Hypothalamus (tissue), 51 donors: ENCODE measurements around the gene M1AP.

Experiments
- DNase-seq, 51 donors: peaks; one replicate each; lab custom pipeline; 2025; lab: John Stamatoyannopoulos, UW

Gene M1AP

GRCh38 chr2:74551942-74552913, 95.9 kb downstream of the M1AP start:
- no peak for DNase-seq

- no peak for DNase-seq
These were observed 96.6 kb downstream of the M1AP start for GRCh38 chr2:74551530-74551929.

GRCh38 chr2:74550231-74550630, 97.9 kb downstream of the M1AP start:
- DNase-seq, result no peak

DNA sequence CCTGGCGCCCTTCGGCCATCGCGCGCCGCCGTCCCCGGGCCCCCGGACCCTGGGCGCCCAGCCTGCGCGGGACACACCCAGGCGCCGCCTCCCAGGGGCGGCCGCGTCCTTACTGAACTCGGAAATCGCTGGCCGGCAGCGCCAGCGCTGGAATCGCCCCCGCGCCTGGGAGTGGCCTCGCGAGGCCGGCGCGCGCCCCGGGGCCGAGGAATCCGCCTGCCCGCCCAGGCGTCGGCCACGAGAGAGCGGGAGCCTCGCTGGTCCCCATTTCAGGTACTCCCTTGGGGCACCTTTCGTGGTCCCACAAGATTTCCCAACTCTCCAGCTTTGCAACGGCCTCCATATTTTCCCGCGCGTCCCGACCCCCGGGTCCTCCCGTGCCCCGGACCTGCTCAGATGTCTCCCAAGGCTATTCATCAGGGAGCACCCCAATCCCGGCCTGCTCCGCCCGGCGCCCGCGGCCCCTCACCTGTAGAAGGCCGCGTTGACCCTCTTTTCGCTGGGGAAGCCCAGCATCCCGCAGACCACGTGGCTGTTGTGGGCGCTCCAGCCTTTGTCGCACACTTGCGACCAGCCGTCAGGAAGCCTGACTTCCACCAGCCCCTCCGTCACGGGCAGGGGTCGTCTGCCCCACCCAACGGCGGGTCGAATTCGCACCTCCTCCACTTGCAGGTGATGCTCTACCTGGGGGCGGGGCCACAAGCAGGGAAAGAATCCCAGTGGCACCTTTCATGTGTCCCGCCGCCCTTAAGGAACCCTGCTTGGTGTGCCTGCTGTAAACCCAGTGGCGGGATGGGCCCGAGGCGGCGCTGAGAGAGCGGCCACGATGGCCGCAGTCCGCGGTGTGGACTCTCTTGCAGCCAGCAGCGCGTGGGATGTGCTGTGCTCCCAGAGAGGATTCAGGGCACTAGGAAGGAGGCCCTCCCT, 99.0 kb downstream of the M1AP start:
- DNase-seq, result peak in 13 of 51 donors; percentile 5 to 36 (median 22)

- DNase-seq, result no peak
These were observed 99.7 kb downstream of the M1AP start for GRCh38 chr2:74548285-74548899.

GRCh38 chr2:74546004-74546403, 102.1 kb downstream of the M1AP start:
- no peak for DNase-seq

DNA sequence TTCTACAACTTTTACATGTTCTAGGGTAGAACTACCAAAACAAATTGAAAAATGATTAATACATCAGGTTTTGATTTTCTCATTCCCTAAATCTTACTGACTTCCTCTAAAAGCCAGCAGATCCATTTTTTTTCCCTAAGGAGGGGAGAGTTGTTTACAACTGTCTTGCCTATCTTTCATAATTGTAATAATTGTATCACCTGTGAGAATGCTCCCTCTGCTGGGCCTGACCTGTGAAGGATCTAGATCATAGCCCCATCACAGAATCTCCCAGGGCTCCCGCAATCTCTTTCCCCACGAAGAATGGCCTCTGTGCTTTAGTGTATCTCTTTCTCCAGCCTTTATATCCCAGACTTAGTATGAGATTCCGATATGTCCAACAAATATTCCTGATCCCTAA, 103.5 kb downstream of the M1AP start:
- no peak for DNase-seq

- DNase-seq, result no peak
These were observed 105.2 kb downstream of the M1AP start for GRCh38 chr2:74542978-74543377.

DNA sequence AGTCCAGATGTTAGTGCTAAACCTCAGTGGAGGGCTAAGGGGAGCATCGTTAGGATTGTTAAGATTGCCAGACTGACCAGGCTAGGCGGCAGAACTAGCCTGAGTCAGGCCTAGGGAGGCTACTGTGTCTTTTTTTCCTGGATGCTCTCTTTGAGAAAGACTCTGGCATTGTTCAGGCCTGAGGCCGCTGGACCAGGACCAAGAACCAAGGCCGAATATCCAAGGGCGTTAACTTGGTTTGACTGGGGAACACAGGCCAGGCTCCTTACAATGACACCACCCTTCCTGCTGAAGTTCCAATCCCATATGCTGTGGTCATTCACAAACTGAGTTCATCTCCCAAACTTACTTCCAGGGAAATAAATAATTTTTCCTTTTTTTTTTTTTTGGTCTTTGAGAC, 107.8 kb downstream of the M1AP start:
- DNase-seq, result no peak

- DNase-seq, result no peak
These were observed 109.2 kb downstream of the M1AP start for GRCh38 chr2:74538881-74539339.

- no peak for DNase-seq
These were observed 111.0 kb downstream of the M1AP start for GRCh38 chr2:74537140-74537539.

DNA sequence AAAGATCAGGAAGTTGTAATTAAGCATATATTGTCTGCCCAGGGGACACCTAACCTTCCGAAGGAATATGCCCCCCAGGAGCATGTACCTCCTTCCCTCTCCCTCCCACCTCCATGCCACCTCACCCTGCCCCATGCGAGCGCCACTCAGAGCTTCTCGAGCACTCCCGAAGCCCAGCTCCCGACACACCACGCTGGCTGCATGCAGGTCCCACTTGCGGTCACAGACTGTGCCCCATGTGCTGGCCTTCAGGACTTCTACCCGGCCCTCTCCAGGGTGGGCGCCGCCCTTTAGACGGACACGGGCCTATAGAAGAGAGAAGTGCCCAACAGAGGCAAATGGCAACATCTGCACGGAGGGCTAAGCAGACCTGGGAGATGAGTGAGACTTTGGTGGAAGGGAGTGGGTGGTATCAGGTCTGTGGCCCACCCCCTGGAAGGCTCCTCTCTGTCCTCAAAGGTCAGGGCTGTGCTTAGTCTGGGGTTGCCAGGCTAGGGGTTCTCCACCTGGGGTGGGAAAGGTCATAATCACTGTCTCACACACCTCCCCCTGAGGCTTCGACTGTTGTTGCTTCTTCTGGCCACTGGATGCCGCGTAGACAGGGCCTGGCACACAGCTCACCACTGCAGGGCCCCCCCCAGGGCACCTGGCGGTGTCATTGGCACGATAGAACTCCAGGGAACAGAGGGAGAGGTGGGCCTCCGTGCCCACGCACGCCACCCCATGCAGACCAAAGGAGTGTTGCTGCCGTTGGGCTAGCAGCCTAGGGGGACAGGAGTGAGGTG, 111.8 kb downstream of the M1AP start:
- DNase-seq, result no peak

- DNase-seq, result no peak
These were observed 112.6 kb downstream of the M1AP start for GRCh38 chr2:74535440-74535965.

DNA sequence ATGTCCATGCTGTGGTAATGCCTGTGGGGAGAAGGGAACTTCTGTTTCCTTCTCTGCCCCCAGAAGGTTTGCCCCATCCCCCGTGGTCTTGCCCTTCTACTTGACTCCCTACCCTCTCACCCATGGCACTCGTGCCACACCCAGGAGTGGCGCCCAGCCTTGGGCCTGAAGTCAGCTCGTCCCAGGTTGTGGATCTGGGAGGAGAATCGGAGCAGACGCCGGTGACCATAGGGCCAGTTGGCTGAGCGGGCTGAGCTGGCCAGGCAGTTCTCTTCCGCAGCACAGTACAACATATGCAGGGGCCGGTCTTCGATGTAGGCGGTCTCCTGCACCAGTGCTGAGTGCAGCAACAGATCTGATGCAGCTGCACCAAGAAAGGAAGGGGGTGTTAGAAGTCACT, 113.7 kb downstream of the M1AP start:
- no peak for DNase-seq

GRCh38 chr2:74533464-74533863, 114.7 kb downstream of the M1AP start:
- DNase-seq, result no peak

DNA sequence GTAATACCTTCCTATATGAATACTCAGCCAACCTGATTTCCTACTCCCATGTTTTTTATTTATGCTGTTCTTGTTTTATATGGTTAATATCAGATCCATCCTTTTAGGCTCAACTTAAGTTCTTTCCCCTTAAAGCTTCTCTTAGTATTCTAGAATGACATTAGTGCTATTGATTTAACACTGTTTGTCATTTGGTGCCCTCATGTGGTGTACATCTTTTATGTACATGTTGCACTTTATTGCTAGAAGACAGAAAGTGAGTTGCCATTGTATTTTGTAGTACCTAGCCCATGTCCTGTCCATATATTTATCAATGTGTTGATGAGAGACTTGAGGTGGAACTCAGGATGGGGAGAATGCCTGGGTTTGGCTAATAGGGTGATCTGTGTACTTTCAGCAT, 115.9 kb downstream of the M1AP start:
- DNase-seq, result no peak

DNA sequence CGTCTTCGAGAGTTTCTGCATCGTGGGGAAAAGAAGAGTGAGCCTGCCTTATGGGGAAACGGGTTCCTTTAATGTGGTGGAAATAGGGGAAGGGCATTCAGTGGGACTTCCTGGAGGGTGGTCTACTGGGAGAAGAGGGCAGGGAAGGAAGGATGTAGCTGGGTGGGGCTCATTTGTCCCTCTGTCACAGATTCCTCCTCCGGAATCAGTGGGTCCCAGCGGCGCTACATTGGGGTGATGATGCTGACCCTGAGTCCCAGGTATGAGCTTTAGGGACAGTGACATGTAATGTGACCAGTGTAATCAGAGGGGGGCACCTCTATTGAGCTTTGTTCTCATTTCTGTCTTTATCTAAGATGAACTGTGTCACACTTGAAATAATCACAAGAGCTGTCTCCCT, 116.5 kb downstream of the M1AP start:
- no peak for DNase-seq

- peak in 26 of 51 donors; percentile 18 to 60 (median 38) for DNase-seq
These were observed 117.6 kb downstream of the M1AP start for GRCh38 chr2:74530239-74531187.
